H1 (cell line): Measurements from ENCODE around the gene HLF. TPM values are rescaled to one million over a fixed set of nuclear protein-coding genes. Genes with fewer than 3 reads are reported as not detected.

Experiments used
- BCL11A ChIP-seq, 2 experiments: IDR thresholded peaks; one replicate each; pipeline ENCODE4 v1.6.1; 2011; ENCODE audit warnings: low read depth in 2 of 2, low read length in 2 of 2, mild to moderate bottlenecking in 2 of 2
- BRCA1 ChIP-seq: IDR thresholded peaks from 2 replicates; pipeline ENCODE4 v1.6.1; 2012; ENCODE audit warnings: low read depth, low read length, improper control_type of control experiment
- CHD7 ChIP-seq: fragments of 300-600 bp; sonication (generic); IDR thresholded peaks from 2 replicates; pipeline ENCODE4 v1.7.1; 2012; ENCODE audit warnings: low read length, moderate library complexity, mild to moderate bottlenecking, inconsistent platforms; ENCODE audit not compliant: insufficient replicate concordance
- GTF2F1 ChIP-seq: IDR thresholded peaks from 2 replicates; pipeline ENCODE4 v1.6.1; 2012; ENCODE audit warnings: low read depth, low read length, improper control_type of control experiment, borderline replicate concordance
- HDAC2 ChIP-seq, 2 experiments: fragments of 300-600 bp in 1 of 2; sonication (generic) in 1 of 2; IDR thresholded peaks; 2 replicates each; pipeline ENCODE4 v1.6.1; 2011 to 2012; ENCODE audit warnings: low read depth in 2 of 2, low read length in 2 of 2, mild to moderate bottlenecking in 2 of 2, moderate library complexity in 2 of 2, borderline replicate concordance in 1 of 2, inconsistent platforms in 1 of 2
- JUND ChIP-seq: IDR thresholded peaks from 2 replicates; pipeline ENCODE4 v1.6.1; 2011; ENCODE audit warnings: mild to moderate bottlenecking, improper control_type of control experiment, low read length
- polyA plus RNA-seq, 7 experiments: library from polyadenylated mRNA; depleted of rRNA in 3 of 7; stranded (reverse) in 5 of 7; unstranded in 2 of 7; fragments of >200 nt in 5 of 7; fragments of 200-250 nt in 2 of 7; gene quantifications; 1 replicate in 5 of 7; 2 replicates in 1 of 7; 4 replicates in 1 of 7; pipeline versions ENCODE4 v1.2.1 to v1.2.3, GENCODE V29; 2011 to 2013; ENCODE audit warnings: missing spikeins in 2 of 7, mixed read lengths in 2 of 7
- total RNA-seq: library from RNA; stranded (reverse); fragmentation: NEBNext Ultra II Directional; extraction: Animal tissue kit (Norgen Biotek cat#: 25700); gene quantifications from 2 replicates; pipeline ENCODE4 v1.2.1, GENCODE V29; 2021

Gene HLF
- total and polyA plus RNA-seq, 2 of the 8 experiments (the other 6 are each of a cell fraction or from before 2014, with no cell fraction given) = 0.39 to 0.60 TPM

- TF ChIP-seq BCL11A (IDR thresholded peaks at IDR 0.05; ENCODE audit: low read depth in 2 of 2, low read length in 2 of 2) (no peak), CHD7 (no peak), BRCA1 (no peak), HDAC2 (IDR thresholded peaks at IDR 0.05; ENCODE audit: borderline replicate concordance in 1 of 2, low read depth in 2 of 2, low read length in 2 of 2) (no peak), GTF2F1 (no peak), JUND (no peak)
Observed at GRCh38 chr17:55266051-55266957, 1.5 kb downstream of the HLF start (continued).
